H9 (cell line): ENCODE measurements around the gene ADISSP. TPM values are rescaled to one million over a fixed set of nuclear protein-coding genes. Genes with fewer than 3 reads are reported as not detected.

Experiments used
- DNase-seq: peaks from one replicate; pipeline ENCODE4 v3.0.0-alpha.2; 2017
- H2AFZ ChIP-seq: one replicate; pipeline ENCODE4 v1.6.1; 2013; ENCODE audit warnings: mild to moderate bottlenecking, low read length, control low read depth, moderate library complexity
- H2AK5ac ChIP-seq: 2 replicates; pipeline ENCODE4 v1.6.1; 2013; ENCODE audit warnings: low read length, control low read depth, mixed read lengths; ENCODE audit not compliant: insufficient read length
- H2BK120ac ChIP-seq: one replicate; pipeline ENCODE4 v1.6.1; 2013; ENCODE audit warnings: low read depth, mild to moderate bottlenecking, low read length, control low read depth, inconsistent platforms; ENCODE audit not compliant: poor library complexity, severe bottlenecking
- H2BK12ac ChIP-seq: 2 replicates; pipeline ENCODE4 v1.6.1; 2013; ENCODE audit warnings: low read length, control low read depth, mixed read lengths, low read depth; ENCODE audit not compliant: insufficient read length
- H2BK15ac ChIP-seq: 2 replicates; pipeline ENCODE4 v1.6.1; 2013; ENCODE audit warnings: low read depth, low read length, control low read depth
- H2BK20ac ChIP-seq: one replicate; pipeline ENCODE4 v1.6.1; 2013; ENCODE audit warnings: low read depth, mild to moderate bottlenecking, low read length, control low read depth, inconsistent platforms; ENCODE audit not compliant: poor library complexity, severe bottlenecking
- H2BK5ac ChIP-seq: 2 replicates; pipeline ENCODE4 v1.6.1; 2013; ENCODE audit warnings: low read length, control low read depth, mixed read lengths; ENCODE audit not compliant: insufficient read length
- H3K14ac ChIP-seq: 2 replicates; pipeline ENCODE4 v1.6.1; 2013; ENCODE audit warnings: low read length, control low read depth; ENCODE audit not compliant: insufficient read depth
- H3K18ac ChIP-seq: 2 replicates; pipeline ENCODE4 v1.6.1; 2013; ENCODE audit warnings: low read depth, mild to moderate bottlenecking, mixed read lengths, low read length, control low read depth; ENCODE audit not compliant: insufficient read length
- H3K23ac ChIP-seq: 2 replicates; pipeline ENCODE4 v1.6.1; 2013; ENCODE audit warnings: low read length, control low read depth, mixed read lengths, low read depth; ENCODE audit not compliant: insufficient read length
- H3K23me2 ChIP-seq: 2 replicates; pipeline ENCODE4 v1.6.1; 2013; ENCODE audit warnings: low read depth, mild to moderate bottlenecking, mixed read lengths, low read length, control low read depth; ENCODE audit not compliant: insufficient read length, poor library complexity, severe bottlenecking
- H3K27ac ChIP-seq: 2 replicates; pipeline ENCODE4 v1.5.1; 2013; ENCODE audit warnings: low read length, control low read depth, mixed read lengths, low read depth; ENCODE audit not compliant: insufficient read length
- H3K27me3 ChIP-seq: 2 replicates; pipeline ENCODE4 v1.6.1; 2013; ENCODE audit warnings: low read length, control low read depth, inconsistent platforms; ENCODE audit not compliant: insufficient read depth
- H3K4ac ChIP-seq: 2 replicates; pipeline ENCODE4 v1.6.1; 2013; ENCODE audit warnings: low read depth, mild to moderate bottlenecking, control low read depth, inconsistent platforms, low read length, moderate library complexity
- H3K4me1 ChIP-seq: 2 replicates; pipeline ENCODE4 v1.6.1; 2013; ENCODE audit warnings: low read length, control low read depth, inconsistent platforms; ENCODE audit not compliant: insufficient read depth
- H3K4me2 ChIP-seq: 2 replicates; pipeline ENCODE4 v1.6.1; 2013; ENCODE audit warnings: low read length, control low read depth, mixed read lengths; ENCODE audit not compliant: insufficient read length, insufficient read depth
- H3K56ac ChIP-seq: 2 replicates; pipeline ENCODE4 v1.6.1; 2013; ENCODE audit warnings: low read depth, mild to moderate bottlenecking, mixed read lengths, low read length, control low read depth; ENCODE audit not compliant: insufficient read length
- H3K79me1 ChIP-seq: 2 replicates; pipeline ENCODE4 v1.6.1; 2013; ENCODE audit warnings: low read depth, mild to moderate bottlenecking, moderate library complexity, low read length, control low read depth, inconsistent platforms; ENCODE audit not compliant: insufficient read depth, poor library complexity, severe bottlenecking
- H3K79me2 ChIP-seq: 2 replicates; pipeline ENCODE4 v1.6.1; 2013; ENCODE audit warnings: low read length, control low read depth, inconsistent platforms; ENCODE audit not compliant: insufficient read depth
- H3K9ac ChIP-seq: 2 replicates; pipeline ENCODE4 v1.6.1; 2013; ENCODE audit warnings: low read length, control low read depth, mixed read lengths; ENCODE audit not compliant: insufficient read length; ENCODE audit errors: extremely low read depth
- H3K9me3 ChIP-seq: one replicate; pipeline ENCODE4 v1.6.1; 2013; ENCODE audit warnings: low read depth, low read length, inconsistent platforms; ENCODE audit not compliant: control insufficient read depth
- H3T11ph ChIP-seq: one replicate; pipeline ENCODE4 v1.6.1; 2013; ENCODE audit warnings: mild to moderate bottlenecking, low read length, control low read depth, inconsistent platforms
- H4K20me1 ChIP-seq: one replicate; pipeline ENCODE4 v1.6.1; 2013; ENCODE audit not compliant: control insufficient read depth, insufficient read length, insufficient read depth
- H4K5ac ChIP-seq: 2 replicates; pipeline ENCODE4 v1.6.1; 2013; ENCODE audit warnings: low read depth, mild to moderate bottlenecking, mixed read lengths, low read length, control low read depth; ENCODE audit not compliant: insufficient read length
- H4K8ac ChIP-seq: replicated peaks from 2 replicates; pipeline ENCODE4 v1.6.1; 2013; ENCODE audit warnings: low read length, control low read depth, mixed read lengths, low read depth; ENCODE audit not compliant: insufficient read length
- H4K91ac ChIP-seq: 2 replicates; pipeline ENCODE4 v1.6.1; 2013; ENCODE audit warnings: low read depth, mild to moderate bottlenecking, moderate library complexity, mixed read lengths, low read length, control low read depth; ENCODE audit not compliant: insufficient read length
- H3K27ac Mint-ChIP-seq, 3 experiments: 2 replicates in 2 of 3; 3 replicates in 1 of 3; pipeline ENCODE4 v1.8.0; 2020 to 2021; ENCODE audit warnings: mixed read lengths in 3 of 3, mild to moderate bottlenecking in 1 of 3, moderate library complexity in 1 of 3
- H3K27me3 Mint-ChIP-seq: 2 replicates; pipeline ENCODE4 v1.8.0; 2021; ENCODE audit warnings: low read depth, mild to moderate bottlenecking, moderate library complexity, mixed read lengths
- H3K36me3 Mint-ChIP-seq, 3 experiments: 2 replicates in 2 of 3; 3 replicates in 1 of 3; pipeline ENCODE4 v1.8.0; 2020 to 2021; ENCODE audit warnings: low read depth in 3 of 3, mixed read lengths in 3 of 3; ENCODE audit not compliant: insufficient read depth in 1 of 3
- H3K4me1 Mint-ChIP-seq, 2 experiments: 2 replicates each; pipeline ENCODE4 v1.8.0; 2020; ENCODE audit warnings: mixed read lengths in 2 of 2
- H3K4me3 Mint-ChIP-seq, 2 experiments: 2 replicates in 1 of 2; 3 replicates in 1 of 2; pipeline ENCODE4 v1.8.0; 2020 to 2021; ENCODE audit warnings: mild to moderate bottlenecking in 2 of 2, mixed read lengths in 2 of 2, moderate library complexity in 1 of 2
- H3K9me3 Mint-ChIP-seq, 2 experiments: 2 replicates in 1 of 2; 3 replicates in 1 of 2; pipeline ENCODE4 v1.8.0; 2020; ENCODE audit warnings: mild to moderate bottlenecking in 2 of 2, mixed read lengths in 2 of 2, moderate library complexity in 1 of 2
- WGBS: extraction: QIAGEN DNeasy Blood & Tissue Kit; methylation state at CpG from one replicate; pipeline ENCODE4 v1.1.7; 2013; ENCODE audit warnings: missing lambda C conversion rate, low lambda C conversion rate, mixed read lengths; ENCODE audit not compliant: insufficient read length; ENCODE audit errors: extremely low coverage; 5-methylcytosine and 5-hydroxymethylcytosine counted together
- total RNA-seq: library from RNA; stranded (reverse); gene quantifications from 2 replicates; pipeline ENCODE4 v1.2.1, GENCODE V29; 2021
- TF ChIP-seq, protein P1 (sequence below): fragments of 200-600 bp; sonication (generic); conservative IDR thresholded peaks from 3 replicates; pipeline ENCODE4 v1.8.0; 2021; ENCODE audit warnings: antibody characterized with exemption, mild to moderate bottlenecking

The ADISSP gene
- total RNA-seq, 1 experiment from 2014 or later: 80.9 TPM

DNA sequence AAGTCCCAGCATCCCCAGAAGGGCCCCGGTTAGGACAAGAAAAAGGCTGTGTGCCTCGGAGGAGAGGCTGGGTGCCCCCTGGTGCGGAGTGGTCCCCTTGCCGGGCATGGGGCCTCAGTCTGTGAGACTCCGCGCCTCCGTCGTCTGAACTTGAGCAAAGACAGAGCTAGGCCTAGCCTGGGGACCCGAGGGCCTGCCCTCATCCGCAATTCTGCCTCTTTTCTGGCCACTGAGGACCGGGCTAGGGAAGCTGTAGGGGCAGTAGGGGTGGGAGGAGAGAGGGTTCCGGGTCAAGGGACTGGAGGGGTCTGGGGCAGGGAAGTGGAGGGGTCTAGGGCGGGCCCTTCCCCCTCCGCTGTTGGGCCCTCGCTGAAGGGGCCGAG lies 35.6 kb downstream of the ADISSP start:
- H4K5ac ChIP-seq: no peak overlapping the region
- Mint-ChIP-seq H3K4me1 (peaks cover 5 to 31% of the 10 kb centered on the region in 2 experiments), H3K27me3 (peaks cover 66% of the 10 kb centered on the region), H3K27ac (no peak overlapping the region), H3K9me3 (no peaks in the 10 kb centered on the region; a peak in 1 of 5 replicates), H3K4me3 (0 out of 5 replicates have a peak overlapping the region, but pooled peaks of 1 of the 2 experiments have one; percentile 38), H3K36me3 (no peaks in the 10 kb centered on the region)
- peak; percentile 46 for DNase-seq
- no peak overlapping the region for H3K27ac ChIP-seq
- no peak overlapping the region for H2BK120ac ChIP-seq
- H3K79me1 ChIP-seq: no peaks in the 10 kb centered on the region
- H3K9ac ChIP-seq: no peak overlapping the region
- H2AFZ ChIP-seq: no peak overlapping the region
- peak overlapping the region; percentile 51 for H2BK12ac ChIP-seq
- no peaks in the 10 kb centered on the region for H3K9me3 ChIP-seq
- H3K27me3 ChIP-seq: no peaks in the 10 kb centered on the region; the same call in 1 of the 2 replicates
- no peak overlapping the region for H2BK20ac ChIP-seq
- H2BK5ac ChIP-seq: no peak overlapping the region
- H4K91ac ChIP-seq: no peak overlapping the region
- H2AK5ac ChIP-seq: no peak overlapping the region
- no peak overlapping the region for H3T11ph ChIP-seq
- H3K4me2 ChIP-seq: no peak overlapping the region
- no peaks in the 10 kb centered on the region for H4K20me1 ChIP-seq
- H3K18ac ChIP-seq: peak overlapping the region; percentile 46
- H2BK15ac ChIP-seq: no peak overlapping the region
- no peaks in the 10 kb centered on the region for H3K79me2 ChIP-seq
- H4K8ac ChIP-seq: no peak overlapping the region
- H3K56ac ChIP-seq: no peak overlapping the region
- no peaks in the 10 kb centered on the region for H3K4me1 ChIP-seq
- no peak overlapping the region for H3K4ac ChIP-seq
- no peak overlapping the region for H3K14ac ChIP-seq
- WGBS: no CpG with 5 or more reads among the region's 16 CpGs
- TF ChIP-seq, protein P1, sequence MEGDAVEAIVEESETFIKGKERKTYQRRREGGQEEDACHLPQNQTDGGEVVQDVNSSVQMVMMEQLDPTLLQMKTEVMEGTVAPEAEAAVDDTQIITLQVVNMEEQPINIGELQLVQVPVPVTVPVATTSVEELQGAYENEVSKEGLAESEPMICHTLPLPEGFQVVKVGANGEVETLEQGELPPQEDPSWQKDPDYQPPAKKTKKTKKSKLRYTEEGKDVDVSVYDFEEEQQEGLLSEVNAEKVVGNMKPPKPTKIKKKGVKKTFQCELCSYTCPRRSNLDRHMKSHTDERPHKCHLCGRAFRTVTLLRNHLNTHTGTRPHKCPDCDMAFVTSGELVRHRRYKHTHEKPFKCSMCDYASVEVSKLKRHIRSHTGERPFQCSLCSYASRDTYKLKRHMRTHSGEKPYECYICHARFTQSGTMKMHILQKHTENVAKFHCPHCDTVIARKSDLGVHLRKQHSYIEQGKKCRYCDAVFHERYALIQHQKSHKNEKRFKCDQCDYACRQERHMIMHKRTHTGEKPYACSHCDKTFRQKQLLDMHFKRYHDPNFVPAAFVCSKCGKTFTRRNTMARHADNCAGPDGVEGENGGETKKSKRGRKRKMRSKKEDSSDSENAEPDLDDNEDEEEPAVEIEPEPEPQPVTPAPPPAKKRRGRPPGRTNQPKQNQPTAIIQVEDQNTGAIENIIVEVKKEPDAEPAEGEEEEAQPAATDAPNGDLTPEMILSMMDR: no peak
- no peak overlapping the region for H3K23ac ChIP-seq
- no peaks in the 10 kb centered on the region for H3K23me2 ChIP-seq
